ENCODE measurements around the gene ZNF18. TPM values are rescaled to one million over a fixed set of nuclear protein-coding genes. Genes with fewer than 3 reads are reported as not detected.

ZNF18 gene
- polyA plus RNA-seq (ENCODE audit: low read depth in 6 of 6) = 10 to 100 TPM in 3 of 6 donors, 1 to 10 TPM in 3; 7.4 to 30.1 (median 9.7) TPM

- DNase-seq (peak; percentile 95), ATAC-seq (ENCODE audit: low read depth in 2 of 2) (peak; percentile 91 to 92)
- peaks cover 0 to 5% (median 0%) of the 10 kb centered on the region in 7 donors for H3K9me3 Mint-ChIP-seq
- H3K4me1 Mint-ChIP-seq = peaks cover 16 to 29% (median 28%) of the 10 kb centered on the region in 3 donors
- peak within 1 kb of the TSS; percentile 93 to 99 (median 96) for H3K27ac Mint-ChIP-seq
- H3K27me3 Mint-ChIP-seq = no peaks in the 10 kb centered on the region
- H3K36me3 Mint-ChIP-seq = no peaks in the 10 kb centered on the region
- peak within 1 kb of the TSS; percentile 92 to 99 (median 96) for H3K4me3 Mint-ChIP-seq
These were observed at the start of gene ZNF18 for GRCh38 chr17:11997147-11997971. TSS of gene ZNF18 (minus strand) at chr17:11997475. CDS start at chr17:11992829, 4,646 bp downstream.

GRCh38 chr17:12046786-12047185, 49.5 kb upstream of the ZNF18 start:
- H3K9me3 Mint-ChIP-seq = no peaks in the 10 kb centered on the region
- H3K4me3 Mint-ChIP-seq = no peak overlapping the region
- H3K36me3 Mint-ChIP-seq = no peaks in the 10 kb centered on the region
- H3K4me1 Mint-ChIP-seq = peaks cover 43 to 73% (median 67%) of the 10 kb centered on the region in 3 donors
- no peaks in the 10 kb centered on the region for H3K27me3 Mint-ChIP-seq
- ATAC-seq (ENCODE audit: low read depth in 2 of 2) = no peak
- H3K27ac Mint-ChIP-seq = peak overlapping the region in 1 of 6 donors; percentile 53
- no peak for DNase-seq

- no peak for DNase-seq
- no peak for ATAC-seq (ENCODE audit: low read depth in 2 of 2)
- Mint-ChIP-seq H3K27me3 (no peaks in the 10 kb centered on the region), H3K9me3 (no peaks in the 10 kb centered on the region), H3K4me3 (peak overlapping the region in 2 of 8 donors; percentile 9 to 71), H3K4me1 (peaks cover 36 to 66% (median 44%) of the 10 kb centered on the region in 3 donors), H3K36me3 (no peaks in the 10 kb centered on the region), H3K27ac (no peak overlapping the region)
These were observed 46.4 kb upstream of the ZNF18 start for GRCh38 chr17:12043702-12044101.

GRCh38 chr17:12041312-12041711, 44.0 kb upstream of the ZNF18 start:
- no peaks in the 10 kb centered on the region for H3K27me3 Mint-ChIP-seq
- H3K9me3 Mint-ChIP-seq = no peaks in the 10 kb centered on the region
- H3K27ac Mint-ChIP-seq = no peak overlapping the region
- peaks cover 25 to 56% (median 29%) of the 10 kb centered on the region in 3 donors for H3K4me1 Mint-ChIP-seq
- H3K36me3 Mint-ChIP-seq = no peaks in the 10 kb centered on the region
- DNase-seq (no peak), ATAC-seq (ENCODE audit: low read depth in 2 of 2) (no peak)
- H3K4me3 Mint-ChIP-seq = no peak overlapping the region

- H3K4me3 Mint-ChIP-seq = no peak overlapping the region
- no peaks in the 10 kb centered on the region for H3K9me3 Mint-ChIP-seq
- DNase-seq (no peak), ATAC-seq (ENCODE audit: low read depth in 2 of 2) (no peak)
- no peaks in the 10 kb centered on the region for H3K36me3 Mint-ChIP-seq
- H3K27me3 Mint-ChIP-seq = no peaks in the 10 kb centered on the region
- peaks cover 20 to 48% (median 21%) of the 10 kb centered on the region in 3 donors for H3K4me1 Mint-ChIP-seq
- no peak overlapping the region for H3K27ac Mint-ChIP-seq
These were observed 43.2 kb upstream of the ZNF18 start for GRCh38 chr17:12040478-12040877.

GRCh38 chr17:12037970-12038369, 40.7 kb upstream of the ZNF18 start:
- Mint-ChIP-seq H3K27ac (peak overlapping the region in 1 of 6 donors; percentile 63), H3K27me3 (no peaks in the 10 kb centered on the region), H3K4me1 (peaks cover 11 to 41% (median 14%) of the 10 kb centered on the region in 3 donors), H3K4me3 (no peak overlapping the region), H3K9me3 (no peaks in the 10 kb centered on the region), H3K36me3 (peaks cover 5% of the 10 kb centered on the region in 2 donors)
- DNase-seq = no peak
- no peak for ATAC-seq (ENCODE audit: low read depth in 2 of 2)

GRCh38 chr17:12035673-12036072, 38.4 kb upstream of the ZNF18 start:
- peaks cover 5% of the 10 kb centered on the region in 2 donors for H3K36me3 Mint-ChIP-seq
- H3K4me3 Mint-ChIP-seq = no peak overlapping the region
- H3K9me3 Mint-ChIP-seq = no peaks in the 10 kb centered on the region
- DNase-seq (no peak), ATAC-seq (ENCODE audit: low read depth in 2 of 2) (no peak)
- peaks cover 22 to 41% (median 22%) of the 10 kb centered on the region in 3 donors for H3K4me1 Mint-ChIP-seq
- H3K27me3 Mint-ChIP-seq = no peaks in the 10 kb centered on the region
- H3K27ac Mint-ChIP-seq = no peak overlapping the region

- Mint-ChIP-seq H3K27ac (peak overlapping the region in 1 of 6 donors; percentile 73), H3K4me1 (peaks cover 30 to 41% (median 31%) of the 10 kb centered on the region in 3 donors), H3K9me3 (no peaks in the 10 kb centered on the region), H3K36me3 (peaks cover 5% of the 10 kb centered on the region in 2 donors), H3K4me3 (no peak overlapping the region), H3K27me3 (no peaks in the 10 kb centered on the region)
- DNase-seq (no peak), ATAC-seq (ENCODE audit: low read depth in 2 of 2) (no peak)
These were observed 37.3 kb upstream of the ZNF18 start for GRCh38 chr17:12034538-12034937.

- DNase-seq (no peak), ATAC-seq (ENCODE audit: low read depth in 2 of 2) (no peak)
- Mint-ChIP-seq H3K4me1 (peaks cover 39 to 65% (median 48%) of the 10 kb centered on the region in 3 donors), H3K27me3 (no peaks in the 10 kb centered on the region), H3K9me3 (no peaks in the 10 kb centered on the region), H3K27ac (peak overlapping the region in 1 of 6 donors; percentile 6), H3K4me3 (no peak overlapping the region), H3K36me3 (no peaks in the 10 kb centered on the region)
These were observed 31.3 kb upstream of the ZNF18 start for GRCh38 chr17:12028611-12029010.

- Mint-ChIP-seq H3K4me1 (peaks cover 47 to 74% (median 50%) of the 10 kb centered on the region in 3 donors), H3K4me3 (no peak overlapping the region), H3K27me3 (no peaks in the 10 kb centered on the region), H3K36me3 (no peaks in the 10 kb centered on the region), H3K27ac (peak overlapping the region in 1 of 6 donors; percentile 69), H3K9me3 (no peaks in the 10 kb centered on the region)
- DNase-seq (no peak), ATAC-seq (ENCODE audit: low read depth in 2 of 2) (no peak)
These were observed 30.4 kb upstream of the ZNF18 start for GRCh38 chr17:12027658-12028057.

- H3K4me1 Mint-ChIP-seq = peaks cover 39 to 72% (median 50%) of the 10 kb centered on the region in 3 donors
These were observed 27.1 kb upstream of the ZNF18 start for GRCh38 chr17:12024327-12024726.

GRCh38 chr17:12022310-12022709, 25.0 kb upstream of the ZNF18 start:
- Mint-ChIP-seq H3K4me3 (peak overlapping the region in 5 of 8 donors; percentile 46 to 90 (median 67)), H3K4me1 (peaks cover 30 to 52% (median 37%) of the 10 kb centered on the region in 3 donors), H3K27ac (peak overlapping the region in 3 of 6 donors; percentile 20 to 55 (median 39)), H3K9me3 (no peaks in the 10 kb centered on the region), H3K27me3 (no peaks in the 10 kb centered on the region), H3K36me3 (no peaks in the 10 kb centered on the region)
- DNase-seq (no peak), ATAC-seq (ENCODE audit: low read depth in 2 of 2) (no peak)

More at GRCh38 chr17:12024327-12024726, 27.1 kb upstream of the ZNF18 start:
- no peaks in the 10 kb centered on the region for H3K36me3 Mint-ChIP-seq
- no peak overlapping the region for H3K27ac Mint-ChIP-seq
- no peaks in the 10 kb centered on the region for H3K27me3 Mint-ChIP-seq
- ATAC-seq (ENCODE audit: low read depth in 2 of 2) (no peak), DNase-seq (no peak)
- peak overlapping the region in 1 of 8 donors; percentile 90 for H3K4me3 Mint-ChIP-seq
- no peaks in the 10 kb centered on the region for H3K9me3 Mint-ChIP-seq

GRCh38 chr17:12021623-12022140, 24.4 kb upstream of the ZNF18 start:
- H3K9me3 Mint-ChIP-seq = no peaks in the 10 kb centered on the region

More at GRCh38 chr17:12021623-12022140, 24.4 kb upstream of the ZNF18 start:
- no peak for DNase-seq
- no peak for ATAC-seq (ENCODE audit: low read depth in 2 of 2)
- H3K4me1 Mint-ChIP-seq = peaks cover 25 to 46% (median 31%) of the 10 kb centered on the region in 3 donors
- H3K36me3 Mint-ChIP-seq = no peaks in the 10 kb centered on the region
- peak overlapping the region in 3 of 6 donors; percentile 39 to 85 (median 50) for H3K27ac Mint-ChIP-seq
- H3K27me3 Mint-ChIP-seq = no peaks in the 10 kb centered on the region
- H3K4me3 Mint-ChIP-seq = peak overlapping the region; percentile 58 to 90 (median 79)
